Mucosa of stomach (tissue), 1 donor: ENCODE results near the gene E2F7.

Experiments used
- H3K27me3 ChIP-seq: one replicate; pipeline ENCODE4 v1.7.0; 2013; ENCODE audit warnings: mild to moderate bottlenecking, low read length; ENCODE audit not compliant: control insufficient read depth, insufficient read depth
- H3K36me3 ChIP-seq: one replicate; pipeline ENCODE4 v1.7.0; 2013; ENCODE audit warnings: low read length; ENCODE audit not compliant: control insufficient read depth, insufficient read depth
- H3K4me1 ChIP-seq: one replicate; pipeline ENCODE4 v1.7.0; 2013; ENCODE audit warnings: mild to moderate bottlenecking, low read length; ENCODE audit not compliant: control insufficient read depth, insufficient read depth
- H3K4me3 ChIP-seq: one replicate; pipeline ENCODE4 v1.7.0; 2013; ENCODE audit warnings: low read length
- H3K9ac ChIP-seq: one replicate; pipeline ENCODE4 v1.7.0; 2013; ENCODE audit warnings: mild to moderate bottlenecking, low read length, moderate library complexity
- H3K9me3 ChIP-seq: one replicate; pipeline ENCODE4 v1.7.0; 2013; ENCODE audit warnings: mild to moderate bottlenecking, low read length, moderate library complexity; ENCODE audit not compliant: control insufficient read depth
- donor health status: Pancreatic carcinoma.

Gene E2F7

DNA sequence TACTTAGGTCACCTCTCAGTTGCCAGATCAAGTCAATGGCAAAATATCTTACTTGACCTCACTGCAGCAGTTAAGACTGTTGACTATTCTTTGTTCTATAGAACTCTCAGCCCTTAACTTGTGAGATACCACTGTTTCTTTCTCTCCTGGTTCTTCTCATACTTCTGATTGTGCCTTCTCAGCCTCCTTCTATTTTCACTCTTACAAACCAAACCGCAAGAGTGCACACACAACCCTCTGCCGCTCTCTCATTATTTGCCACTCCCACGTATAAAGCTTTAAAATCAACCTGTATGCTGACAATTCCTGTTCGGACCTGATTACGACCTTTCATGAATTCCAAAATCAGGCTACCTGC, 4.5 kb downstream of the E2F7 start:
- H3K36me3 ChIP-seq = no peaks in the 10 kb centered on the region
- no peaks in the 10 kb centered on the region for H3K9me3 ChIP-seq
- no peak overlapping the region for H3K9ac ChIP-seq
- no peak overlapping the region for H3K4me3 ChIP-seq
- peaks cover 13% of the 10 kb centered on the region for H3K4me1 ChIP-seq
- H3K27me3 ChIP-seq = no peaks in the 10 kb centered on the region

GRCh38 chr12:77060136-77060882, 5.1 kb downstream of the E2F7 start:
- H3K4me3 ChIP-seq = no peak overlapping the region
- no peaks in the 10 kb centered on the region for H3K27me3 ChIP-seq
- peaks cover 13% of the 10 kb centered on the region for H3K4me1 ChIP-seq
- H3K9me3 ChIP-seq = no peaks in the 10 kb centered on the region
- H3K9ac ChIP-seq = no peak overlapping the region
- H3K36me3 ChIP-seq = no peaks in the 10 kb centered on the region

DNA sequence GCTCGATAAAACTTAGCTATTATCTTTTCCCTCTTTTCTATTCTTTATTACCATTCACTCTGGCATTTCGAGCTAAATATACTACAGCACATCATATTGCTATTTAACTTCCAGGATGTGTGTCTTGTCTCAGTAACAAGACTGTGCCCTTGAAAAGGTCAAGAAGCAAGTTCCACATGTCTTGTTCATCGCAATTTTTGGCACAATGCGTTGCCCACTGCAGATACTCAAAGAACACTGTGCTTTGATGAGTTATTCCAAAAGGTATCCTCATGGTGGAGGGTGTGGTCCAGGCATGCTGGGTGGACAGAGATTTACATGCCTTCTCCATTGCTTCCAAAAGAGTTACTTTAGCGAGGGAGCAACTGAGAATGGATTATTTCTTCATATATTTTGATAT, 6.6 kb downstream of the E2F7 start:
- H3K27me3 ChIP-seq = no peaks in the 10 kb centered on the region
- no peak overlapping the region for H3K4me3 ChIP-seq
- H3K36me3 ChIP-seq = no peaks in the 10 kb centered on the region
- H3K9ac ChIP-seq = no peak overlapping the region
- no peaks in the 10 kb centered on the region for H3K9me3 ChIP-seq
- peaks cover 5% of the 10 kb centered on the region for H3K4me1 ChIP-seq

DNA sequence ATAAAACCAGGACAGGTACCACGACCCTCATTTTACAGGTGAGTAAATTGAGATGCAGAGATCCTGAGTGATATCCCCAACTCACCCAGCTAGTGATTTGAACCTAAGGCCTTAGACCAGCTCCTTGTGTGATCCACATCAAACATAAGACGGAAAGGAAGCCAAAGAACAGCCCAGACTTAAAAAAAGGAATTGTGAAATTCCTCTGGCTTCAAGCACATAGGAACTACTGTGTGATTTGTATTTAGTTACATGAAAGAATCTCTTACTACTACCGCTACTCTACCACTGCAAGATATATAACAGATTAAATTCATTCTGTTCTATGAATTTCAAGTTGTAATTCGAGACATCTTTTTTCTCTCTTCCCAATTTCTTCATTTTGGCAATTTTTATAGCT, 10.5 kb downstream of the E2F7 start:
- Histone ChIP-seq H3K9me3 (no peaks in the 10 kb centered on the region), H3K4me3 (no peak overlapping the region), H3K36me3 (no peaks in the 10 kb centered on the region), H3K27me3 (no peaks in the 10 kb centered on the region), H3K4me1 (no peaks in the 10 kb centered on the region), H3K9ac (no peak overlapping the region)

DNA sequence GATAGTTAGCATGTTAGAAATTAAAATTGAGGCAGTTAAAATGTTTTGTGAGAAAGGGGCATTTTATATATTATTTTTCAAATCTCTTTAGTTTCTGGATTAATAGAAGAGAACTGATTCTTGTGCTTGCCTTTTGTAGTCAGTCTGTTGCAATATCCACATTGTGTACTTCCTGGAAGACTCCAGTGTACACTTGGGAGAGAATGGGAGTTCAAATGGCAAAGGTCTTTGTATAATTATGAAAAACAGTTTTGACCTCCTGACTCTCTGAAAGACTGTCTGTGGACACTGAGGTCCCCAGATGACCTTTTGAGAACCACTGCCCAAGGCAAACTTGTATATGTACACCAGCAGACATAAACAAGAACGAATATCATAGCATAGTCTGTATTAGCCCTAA, 12.1 kb downstream of the E2F7 start:
- H3K4me1 ChIP-seq = no peaks in the 10 kb centered on the region
- H3K9me3 ChIP-seq = no peaks in the 10 kb centered on the region
- H3K36me3 ChIP-seq = no peaks in the 10 kb centered on the region
- H3K4me3 ChIP-seq = no peak overlapping the region
- H3K27me3 ChIP-seq = no peaks in the 10 kb centered on the region
- H3K9ac ChIP-seq = no peak overlapping the region

DNA sequence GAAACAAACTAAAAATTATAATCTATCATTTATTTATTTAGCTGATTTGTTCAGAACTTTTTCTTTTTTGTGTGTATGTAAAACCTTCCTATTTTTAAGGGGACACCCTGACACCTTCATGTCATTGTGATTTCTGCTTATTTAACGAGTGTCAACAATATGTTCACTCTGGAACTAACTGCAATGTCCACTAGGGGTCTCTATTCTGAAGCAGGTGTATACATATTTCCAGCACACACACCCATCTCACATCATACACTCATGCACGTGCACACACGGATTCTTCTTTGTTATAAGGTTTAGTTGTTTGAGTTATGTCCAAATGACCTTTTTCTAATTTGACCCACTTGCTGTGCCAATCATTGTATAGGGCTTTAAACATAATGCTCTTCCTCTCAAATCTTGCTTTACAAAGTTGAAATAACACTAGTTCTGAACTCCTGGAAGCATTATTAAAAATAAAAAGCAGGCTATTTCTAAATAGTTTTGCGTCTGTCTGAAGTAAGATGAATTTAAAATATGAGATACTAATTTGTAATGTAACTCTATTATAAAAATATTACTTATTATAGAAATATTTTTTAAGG, 15.5 kb downstream of the E2F7 start:
- Histone ChIP-seq H3K36me3 (no peaks in the 10 kb centered on the region), H3K9me3 (no peaks in the 10 kb centered on the region)

DNA sequence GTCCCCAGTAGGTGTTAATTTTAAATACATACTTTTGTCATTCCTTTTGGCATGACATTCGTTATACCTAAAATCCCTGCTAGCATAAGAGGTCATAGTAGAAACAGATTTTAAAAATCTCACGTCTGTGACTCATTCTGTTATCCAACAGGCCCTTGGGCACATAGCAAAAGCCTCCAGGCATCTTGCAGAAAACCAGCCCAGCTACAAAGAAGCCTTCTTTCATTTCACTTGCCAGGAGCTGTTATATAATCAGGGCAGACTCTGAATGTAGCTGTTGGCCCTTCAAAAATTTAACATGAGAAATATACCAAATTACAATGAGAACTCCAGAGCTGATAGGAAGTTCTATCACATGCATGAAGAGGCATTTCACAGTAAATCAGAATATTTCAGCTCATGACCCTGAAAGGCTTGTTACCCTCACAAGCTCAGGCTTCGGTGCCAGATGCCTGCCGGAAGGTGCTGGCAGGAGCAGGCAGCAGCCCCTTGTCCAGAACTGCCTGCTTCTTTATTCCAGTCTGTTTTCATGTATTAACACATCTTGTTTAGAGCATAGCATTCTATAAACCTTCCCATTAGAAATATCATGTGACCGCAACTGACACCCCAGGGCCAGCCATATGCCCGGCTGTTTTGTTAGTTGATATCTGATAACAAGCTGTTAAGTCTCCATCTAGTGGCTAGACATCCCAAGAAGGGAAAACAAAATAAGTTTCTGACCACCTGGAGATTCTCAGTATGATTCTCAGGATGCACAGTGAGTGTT, 17.8 kb downstream of the E2F7 start:
- H3K9ac ChIP-seq = no peak overlapping the region
- no peaks in the 10 kb centered on the region for H3K27me3 ChIP-seq
- H3K36me3 ChIP-seq = no peaks in the 10 kb centered on the region

More for the DNA sequence above, 15.5 kb downstream of the E2F7 start:
- Histone ChIP-seq H3K27me3 (no peaks in the 10 kb centered on the region), H3K9ac (no peak overlapping the region), H3K4me1 (no peaks in the 10 kb centered on the region), H3K4me3 (no peak overlapping the region)

DNA sequence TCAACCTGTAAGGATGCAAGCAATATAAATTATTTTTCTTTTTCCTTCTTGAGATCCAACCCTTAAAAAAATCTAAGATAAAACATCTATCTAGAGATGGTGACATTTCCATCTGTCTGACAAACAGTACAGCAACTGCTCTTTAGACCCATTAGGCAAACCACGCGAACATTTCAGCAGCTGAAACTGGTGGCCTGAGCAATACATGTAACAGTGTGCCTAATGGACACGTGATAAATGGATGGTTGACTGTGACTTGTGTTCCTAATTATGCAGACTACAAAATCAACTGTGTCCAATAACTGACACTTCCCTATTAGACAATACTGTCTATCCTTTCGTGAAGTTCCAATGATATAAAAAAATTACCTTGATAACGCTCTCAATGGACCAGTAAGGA, 18.9 kb downstream of the E2F7 start:
- Histone ChIP-seq H3K9me3 (no peaks in the 10 kb centered on the region), H3K36me3 (no peaks in the 10 kb centered on the region), H3K4me1 (no peaks in the 10 kb centered on the region), H3K27me3 (no peaks in the 10 kb centered on the region), H3K9ac (no peak overlapping the region), H3K4me3 (no peak overlapping the region)

More for the DNA sequence above, 17.8 kb downstream of the E2F7 start:
- H3K9me3 ChIP-seq = no peaks in the 10 kb centered on the region
- no peaks in the 10 kb centered on the region for H3K4me1 ChIP-seq
- no peak overlapping the region for H3K4me3 ChIP-seq

DNA sequence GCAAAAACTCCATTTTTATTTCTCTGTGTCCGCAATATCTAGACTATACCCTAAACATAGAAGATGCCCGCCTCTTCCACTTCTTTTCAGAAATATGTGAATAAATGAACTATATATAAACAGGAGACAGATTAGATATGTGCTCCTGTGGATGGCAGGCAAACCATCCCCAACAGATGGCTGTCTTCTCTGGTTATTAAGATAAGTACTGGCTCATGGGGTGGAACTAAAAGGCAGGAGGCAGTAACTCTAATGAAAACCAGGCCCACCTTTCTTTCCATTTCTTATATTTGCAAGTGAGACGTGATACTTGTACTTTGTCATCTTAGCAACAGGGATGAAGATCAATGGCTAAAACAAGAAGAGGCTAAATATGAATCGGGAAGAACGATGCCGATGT, 20.2 kb downstream of the E2F7 start:
- H3K4me3 ChIP-seq = no peak overlapping the region
- no peaks in the 10 kb centered on the region for H3K27me3 ChIP-seq
- H3K4me1 ChIP-seq = no peaks in the 10 kb centered on the region
- H3K9me3 ChIP-seq = no peaks in the 10 kb centered on the region
- no peak overlapping the region for H3K9ac ChIP-seq
- no peaks in the 10 kb centered on the region for H3K36me3 ChIP-seq

DNA sequence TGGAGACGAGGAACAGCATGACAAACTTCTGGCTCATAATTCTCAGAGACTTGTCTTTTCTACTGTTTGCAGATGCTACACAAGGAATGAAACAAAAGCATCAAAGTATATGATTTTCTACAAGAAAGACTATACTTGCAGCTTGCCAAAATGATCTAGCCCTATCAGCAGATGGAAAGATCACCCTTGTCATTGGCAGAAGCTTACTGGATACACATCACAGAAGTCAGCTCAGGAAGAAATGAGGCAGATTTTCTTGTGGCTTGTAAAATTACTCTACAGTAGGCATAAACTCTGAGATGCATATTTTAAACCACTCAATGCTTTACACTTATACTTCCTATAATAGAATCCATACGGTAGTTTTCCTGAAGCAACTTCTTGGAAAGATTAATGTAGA, 20.6 kb downstream of the E2F7 start:
- Histone ChIP-seq H3K4me3 (no peak overlapping the region), H3K9ac (no peak overlapping the region), H3K36me3 (no peaks in the 10 kb centered on the region), H3K27me3 (no peaks in the 10 kb centered on the region), H3K9me3 (no peaks in the 10 kb centered on the region), H3K4me1 (no peaks in the 10 kb centered on the region)

DNA sequence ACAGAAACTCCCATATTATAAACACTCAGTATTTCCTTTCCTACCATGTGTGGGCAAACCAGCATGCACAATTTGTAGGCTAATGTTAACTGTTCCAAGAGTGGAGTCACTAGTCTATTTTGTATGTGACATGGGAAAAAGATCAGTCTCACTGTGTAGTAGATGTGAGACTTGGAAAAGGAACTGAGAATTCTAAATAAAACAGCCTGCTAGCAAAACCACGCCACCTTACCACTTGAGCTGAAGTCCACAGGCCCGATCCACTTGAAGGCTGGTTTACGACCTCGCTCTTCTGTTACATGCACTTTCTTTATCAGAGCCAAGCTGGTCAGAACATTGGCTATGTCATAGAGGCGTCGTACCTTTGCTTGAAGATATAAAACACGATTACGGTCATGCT, 22.5 kb downstream of the E2F7 start:
- H3K4me3 ChIP-seq = no peak overlapping the region
- no peaks in the 10 kb centered on the region for H3K27me3 ChIP-seq
- H3K4me1 ChIP-seq = no peaks in the 10 kb centered on the region
- no peaks in the 10 kb centered on the region for H3K9me3 ChIP-seq
- no peak overlapping the region for H3K9ac ChIP-seq
- H3K36me3 ChIP-seq = no peaks in the 10 kb centered on the region

DNA sequence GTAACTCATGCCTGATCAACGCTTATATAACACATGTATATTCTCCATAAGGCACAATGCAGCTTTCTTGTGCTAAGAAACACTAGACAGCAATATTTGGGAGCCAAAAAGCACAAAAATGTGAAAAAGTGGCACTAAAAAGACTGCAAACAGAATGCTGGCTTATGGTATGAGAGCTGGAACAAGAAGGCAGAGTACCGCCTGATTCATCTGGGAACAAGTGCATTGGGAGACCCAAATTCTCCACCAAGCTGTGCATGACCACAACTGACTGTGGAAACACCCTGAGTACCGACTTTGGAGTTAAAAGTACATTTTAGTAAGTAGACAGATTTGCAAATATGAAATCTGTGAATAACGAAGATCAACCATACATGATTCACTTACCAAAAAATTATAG, 25.1 kb downstream of the E2F7 start:
- Histone ChIP-seq H3K4me1 (no peaks in the 10 kb centered on the region), H3K9me3 (no peaks in the 10 kb centered on the region), H3K4me3 (no peak overlapping the region), H3K27me3 (no peaks in the 10 kb centered on the region), H3K36me3 (no peaks in the 10 kb centered on the region), H3K9ac (no peak overlapping the region)
